ENCODE results near the gene LAMB4. TPM values are rescaled to one million over a fixed set of nuclear protein-coding genes. Genes with fewer than 3 reads are reported as not detected.
A peak's percentile ranks its signal among the peaks of the same experiment; 100 is the strongest.

Gene LAMB4
- total RNA-seq, 1 donor from 2014 or later: not detected

- intact Hi-C loops (cut with DNase I): loop anchor here (2.0 kb wide), 1 partner anchor 17 kb away; no protein-coding TSS in a partner anchor
- H3K36me3 ChIP-seq: peaks cover 13 to 57% of the 10 kb centered on the region in 2 donors
- peak in 1 of 2 donors; percentile 90 for DNase-seq (ENCODE audit: low spot score in 2 of 2)
- no peaks in the 10 kb centered on the region for H3K9me3 ChIP-seq
- peak overlapping the region; percentile 77 to 80 for H3K27ac ChIP-seq
- peaks cover 4 to 12% of the 10 kb centered on the region in 2 donors for H3K4me1 ChIP-seq
- no peak overlapping the region for H3K4me3 ChIP-seq
- H3K27me3 ChIP-seq: no peaks in the 10 kb centered on the region
- TF ChIP-seq CTCF (IDR thresholded peaks at IDR 0.05): no peak
These were observed 140.4 kb downstream of the LAMB4 start for GRCh38 chr7:107989618-107990373.

GRCh38 chr7:107982918-107983389, 147.2 kb downstream of the LAMB4 start:
- intact Hi-C loops (cut with DNase I): no loop called here
- Histone ChIP-seq H3K27me3 (no peaks in the 10 kb centered on the region), H3K27ac (peak overlapping the region in 1 of 2 donors; percentile 12), H3K4me3 (no peak overlapping the region), H3K4me1 (peaks cover 0 to 5% of the 10 kb centered on the region in 2 donors), H3K9me3 (no peaks in the 10 kb centered on the region), H3K36me3 (peaks cover 13 to 65% of the 10 kb centered on the region in 2 donors)
- DNase-seq (ENCODE audit: low spot score in 2 of 2): no peak
- peak in 1 of 3 experiments; percentile 16 for TF ChIP-seq CTCF (IDR thresholded peaks at IDR 0.05)

- Histone ChIP-seq H3K36me3 (peaks cover 13 to 66% of the 10 kb centered on the region in 2 donors), H3K9me3 (no peaks in the 10 kb centered on the region), H3K27me3 (no peaks in the 10 kb centered on the region), H3K4me3 (no peak overlapping the region), H3K27ac (peak overlapping the region in 1 of 2 donors; percentile 12), H3K4me1 (peaks cover 0 to 5% of the 10 kb centered on the region in 2 donors)
- no peak for DNase-seq (ENCODE audit: low spot score in 2 of 2)
- TF ChIP-seq CTCF (IDR thresholded peaks at IDR 0.05): no peak
- intact Hi-C loops (cut with DNase I): no loop called here
These were observed 147.9 kb downstream of the LAMB4 start for GRCh38 chr7:107982042-107982840.

GRCh38 chr7:107981466-107981865, 148.7 kb downstream of the LAMB4 start:
- H3K9me3 ChIP-seq: no peaks in the 10 kb centered on the region
- intact Hi-C loops (cut with DNase I): no loop called here
- peaks cover 0 to 5% of the 10 kb centered on the region in 2 donors for H3K4me1 ChIP-seq
- H3K27ac ChIP-seq: no peak overlapping the region
- peaks cover 20 to 64% of the 10 kb centered on the region in 2 donors for H3K36me3 ChIP-seq
- no peak for DNase-seq (ENCODE audit: low spot score in 2 of 2)
- no peak overlapping the region for H3K4me3 ChIP-seq
- H3K27me3 ChIP-seq: no peaks in the 10 kb centered on the region
- TF ChIP-seq CTCF (IDR thresholded peaks at IDR 0.05): no peak

GRCh38 chr7:107980671-107981190, 149.4 kb downstream of the LAMB4 start:
- Histone ChIP-seq H3K9me3 (no peaks in the 10 kb centered on the region), H3K27me3 (no peaks in the 10 kb centered on the region), H3K4me1 (peaks cover 0 to 5% of the 10 kb centered on the region in 2 donors), H3K36me3 (peaks cover 24 to 64% of the 10 kb centered on the region in 2 donors), H3K27ac (no peak overlapping the region), H3K4me3 (no peak overlapping the region)
- no peak for DNase-seq (ENCODE audit: low spot score in 2 of 2)
- intact Hi-C loops (cut with DNase I): no loop called here
- TF ChIP-seq CTCF (IDR thresholded peaks at IDR 0.05): no peak
